Uterus (tissue), 2 donors: ENCODE results near the gene DDX47.

Experiments
- CTCF ChIP-seq, 4 experiments: fragments of 200-600 bp in 2 of 4; fragments of 450-650 bp in 2 of 4; sonication (generic) in 2 of 4; IDR thresholded peaks; one replicate each; pipeline ENCODE4 v1.5.1; 2016 to 2019; ENCODE audit warnings: antibody characterized with exemption in 4 of 4, mild to moderate bottlenecking in 2 of 4, moderate library complexity in 1 of 4
- POLR2A ChIP-seq, 2 donors: fragments of 450-650 bp; IDR thresholded peaks; one replicate each; pipeline ENCODE4 v1.6.1; 2016; ENCODE audit warnings: antibody characterized with exemption in 2 of 2, mild to moderate bottlenecking in 1 of 2, moderate library complexity in 1 of 2

GRCh38 chr12:12797794-12798152, 15.4 kb upstream of the DDX47 start:
- TF ChIP-seq CTCF (IDR thresholded peaks at IDR 0.05) (no peak), POLR2A (IDR thresholded peaks at IDR 0.05) (no peak)
